Putamen (tissue), 1 donor: ENCODE results near the gene GRM7.

ENCODE experiments used
- DNase-seq: peaks from one replicate; pipeline ENCODE4 v3.0.0-alpha.2; 2016; ENCODE audit warnings: low spot score

GRM7 gene

GRCh38 chr3:7146529-7146928 is 285.6 kb downstream of the GRM7 start:
- no peak for DNase-seq

DNA sequence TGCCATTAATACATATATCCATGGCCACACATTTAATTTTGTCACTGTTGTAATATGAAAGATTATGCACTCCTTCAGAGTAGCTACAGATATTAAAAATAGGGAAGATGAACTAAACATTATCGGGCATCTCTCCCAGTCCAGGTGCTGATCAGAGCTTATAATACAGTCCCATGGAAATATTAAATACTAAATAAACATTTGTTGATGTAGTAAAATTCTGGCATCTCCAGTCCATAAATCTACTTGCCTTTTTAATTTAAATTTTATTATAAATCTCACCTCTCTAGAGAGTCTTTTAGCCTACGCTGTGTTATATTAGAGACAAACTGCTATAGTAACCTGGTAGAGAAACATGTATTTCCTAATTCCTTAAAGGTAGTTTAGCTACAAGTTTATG is 297.6 kb downstream of the GRM7 start:
- no peak for DNase-seq

GRCh38 chr3:7160689-7161088 is 299.8 kb downstream of the GRM7 start:
- no peak for DNase-seq

GRCh38 chr3:7166460-7166859 is 305.5 kb downstream of the GRM7 start:
- no peak for DNase-seq

DNA sequence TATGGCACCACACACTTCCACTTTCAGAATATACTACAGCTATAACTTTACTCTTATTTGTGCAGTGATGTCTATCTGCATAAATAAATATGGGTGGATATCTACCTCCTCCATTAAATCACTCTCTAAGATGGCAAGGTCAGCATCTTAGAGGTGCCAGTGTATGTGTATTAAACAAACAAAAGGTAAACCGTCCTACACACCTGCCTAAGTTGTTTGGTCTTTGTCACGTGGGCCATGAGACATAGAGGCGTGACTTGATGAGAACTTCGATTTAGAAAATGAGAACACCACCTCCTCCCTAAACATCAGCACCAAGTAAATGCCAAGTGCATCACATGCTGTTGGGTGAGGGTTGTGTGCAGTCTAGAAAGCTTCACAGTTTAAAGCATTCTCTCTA is 310.6 kb downstream of the GRM7 start:
- DNase-seq: no peak

- DNase-seq: no peak
These were observed 312.1 kb downstream of the GRM7 start for GRCh38 chr3:7172996-7173395.

DNA sequence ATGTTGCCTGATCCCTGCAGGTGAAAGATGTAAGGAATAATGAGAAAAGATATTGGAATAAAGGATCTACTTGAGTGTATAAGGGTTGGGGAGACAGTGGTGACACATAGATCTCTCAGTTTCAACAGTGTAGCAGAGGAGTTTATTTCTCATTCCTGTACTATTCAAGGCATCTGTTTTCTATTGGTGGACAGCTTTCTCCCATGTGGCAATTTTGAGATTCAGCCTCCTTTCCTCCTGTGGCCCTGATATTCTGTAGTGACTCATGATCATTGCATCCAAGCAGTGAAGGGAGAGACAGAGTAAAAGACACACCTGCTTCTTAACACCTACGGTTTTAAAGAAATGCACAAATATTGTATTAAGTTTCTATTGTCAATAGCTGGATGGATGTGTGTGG is 327.6 kb downstream of the GRM7 start:
- no peak for DNase-seq

DNA sequence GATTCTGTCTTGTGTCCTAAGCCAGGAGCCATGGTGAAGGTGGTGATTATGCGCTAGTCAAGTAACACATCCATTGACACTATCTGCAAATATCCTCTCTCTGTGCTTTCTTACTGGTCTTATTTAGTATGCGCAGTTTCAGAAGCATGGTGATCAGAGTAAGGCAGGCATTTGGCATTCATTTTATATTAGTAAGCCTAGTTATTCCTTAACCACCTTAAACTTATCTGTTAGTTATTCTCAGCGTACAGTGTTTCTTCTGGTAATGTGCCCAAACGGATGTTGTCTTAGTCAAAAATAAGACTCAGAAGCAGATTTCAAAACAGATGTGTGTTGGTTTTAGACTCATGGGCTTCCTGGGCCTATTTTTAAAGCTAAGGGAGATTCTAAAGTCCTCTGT is 329.2 kb downstream of the GRM7 start:
- DNase-seq: no peak

- no peak for DNase-seq
These were observed 332.4 kb downstream of the GRM7 start for GRCh38 chr3:7193269-7193668.

- DNase-seq: no peak
These were observed 333.3 kb downstream of the GRM7 start for GRCh38 chr3:7194071-7194835.

DNA sequence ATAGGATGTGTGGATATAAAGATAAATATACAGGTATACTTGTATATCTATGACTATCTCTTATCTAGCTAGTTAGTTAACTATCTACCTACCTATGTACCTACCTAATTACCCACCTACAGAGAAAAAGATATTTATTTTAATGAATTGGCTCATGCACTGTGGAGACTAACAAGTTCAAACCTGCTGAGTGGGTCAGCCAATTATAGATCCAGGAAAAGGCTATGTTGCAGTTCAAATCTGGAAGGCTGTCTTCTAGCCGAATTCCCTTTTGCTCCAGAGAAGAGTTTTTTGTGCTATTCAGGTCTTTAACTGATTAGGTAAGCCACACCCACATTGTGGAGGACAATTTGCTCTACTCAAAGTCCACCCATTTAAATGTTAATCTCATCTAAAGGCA is 335.0 kb downstream of the GRM7 start:
- no peak for DNase-seq

DNA sequence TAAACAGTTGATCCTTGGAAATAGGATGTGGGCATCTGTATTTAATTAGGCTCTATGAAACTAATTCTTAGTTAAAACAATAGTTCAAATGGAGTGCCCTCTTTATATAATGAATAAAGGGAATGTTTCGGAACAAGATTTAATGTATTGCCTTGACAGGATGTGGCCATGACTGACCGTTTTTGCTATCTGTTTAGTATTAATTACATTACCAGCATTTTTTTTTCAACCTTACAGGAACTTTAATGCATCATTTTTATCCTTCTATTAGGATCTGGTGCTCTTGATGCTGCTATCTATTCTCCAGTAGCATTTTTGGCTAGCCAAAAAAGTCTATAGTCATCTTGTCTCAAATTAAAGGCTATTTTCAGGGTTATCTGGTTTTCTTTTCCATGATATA is 340.9 kb downstream of the GRM7 start:
- no peak for DNase-seq

DNA sequence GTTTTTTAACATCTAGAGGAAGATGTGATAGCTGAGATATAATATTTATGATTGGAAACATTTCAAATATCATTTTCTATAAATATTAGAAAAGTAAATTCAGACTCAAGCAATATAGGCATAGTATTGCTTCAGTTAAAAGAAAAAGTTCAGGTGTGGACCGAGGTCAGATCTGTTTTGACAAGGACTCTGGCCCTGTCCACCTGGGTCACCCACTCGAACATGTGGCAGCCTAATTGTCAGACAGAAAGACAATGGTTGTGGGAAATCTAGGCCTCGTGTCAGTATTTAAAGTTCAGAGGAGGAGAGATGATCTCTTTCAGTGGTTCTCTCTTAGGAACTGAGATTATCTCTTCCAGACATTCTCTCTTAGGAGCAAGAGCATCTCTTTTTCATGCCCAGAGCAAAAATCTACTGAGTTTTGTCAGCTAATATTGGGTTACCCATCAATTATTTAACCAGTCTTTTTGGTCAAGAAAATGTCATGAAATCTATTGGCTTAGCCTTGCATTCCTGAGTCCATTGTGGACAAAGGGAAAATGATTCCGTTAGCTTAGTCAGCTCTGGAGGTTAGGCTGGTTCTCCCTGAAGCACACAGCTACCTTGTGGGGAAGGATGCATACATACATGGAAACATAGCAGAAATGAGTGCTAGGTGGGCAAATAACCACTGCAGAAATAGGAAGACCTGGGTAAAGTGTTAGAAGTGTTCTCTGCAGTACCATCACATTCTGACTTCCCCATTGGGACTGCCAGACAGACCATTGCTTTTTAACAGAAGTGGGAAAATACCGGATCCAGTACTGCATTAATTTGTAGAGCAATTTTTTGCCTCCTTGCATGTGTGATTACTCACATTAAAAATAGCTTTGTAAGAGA is 343.3 kb downstream of the GRM7 start:
- DNase-seq: no peak

- DNase-seq: no peak
These were observed 343.9 kb downstream of the GRM7 start for GRCh38 chr3:7204848-7205156.

- no peak for DNase-seq
These were observed 344.6 kb downstream of the GRM7 start for GRCh38 chr3:7205535-7205934.

DNA sequence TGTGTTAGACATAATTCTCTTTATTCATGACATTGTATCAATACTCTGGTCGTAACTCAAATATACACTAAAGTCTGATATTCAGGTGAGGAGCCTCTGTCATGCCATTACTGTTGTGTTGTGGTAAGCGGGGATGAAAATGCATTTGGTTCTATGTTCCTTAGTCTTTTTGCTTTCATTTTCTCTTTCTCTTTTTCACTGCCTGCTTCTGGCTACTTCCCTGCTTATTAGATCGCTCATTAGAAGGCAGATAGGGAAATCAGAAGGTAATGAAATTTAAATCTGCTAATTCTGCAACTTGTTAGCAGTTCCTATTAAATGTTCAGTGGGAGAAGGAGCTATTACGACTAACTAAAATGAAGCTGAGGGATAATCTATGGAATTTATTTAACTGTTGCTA is 345.0 kb downstream of the GRM7 start:
- no peak for DNase-seq

GRCh38 chr3:7207125-7207524 is 346.2 kb downstream of the GRM7 start:
- no peak for DNase-seq

DNA sequence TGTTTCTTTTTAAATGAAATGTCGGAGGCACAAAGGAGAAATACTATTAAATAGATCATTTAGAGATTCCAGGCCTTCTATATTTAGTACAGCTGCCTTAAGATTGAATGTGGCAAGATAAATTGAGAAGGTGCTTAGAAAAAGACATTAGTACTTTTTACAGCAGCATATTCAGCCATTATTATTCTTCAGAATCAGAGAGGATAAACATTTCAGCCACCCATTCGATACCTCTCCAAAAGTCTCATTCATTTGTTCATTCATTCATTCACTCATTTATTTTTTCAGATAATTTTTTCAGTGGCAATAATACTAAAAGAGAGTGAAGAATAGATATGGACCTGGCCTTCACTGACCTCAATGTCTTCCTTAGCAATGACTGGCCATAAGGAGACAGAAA is 347.0 kb downstream of the GRM7 start:
- no peak for DNase-seq

- DNase-seq: no peak
These were observed 348.2 kb downstream of the GRM7 start for GRCh38 chr3:7209098-7209497.

- DNase-seq: no peak
These were observed 350.8 kb downstream of the GRM7 start for GRCh38 chr3:7211740-7212139.

GRCh38 chr3:7215706-7216105 is 354.8 kb downstream of the GRM7 start:
- no peak for DNase-seq

GRCh38 chr3:7226393-7226792 is 365.5 kb downstream of the GRM7 start:
- DNase-seq: no peak

DNA sequence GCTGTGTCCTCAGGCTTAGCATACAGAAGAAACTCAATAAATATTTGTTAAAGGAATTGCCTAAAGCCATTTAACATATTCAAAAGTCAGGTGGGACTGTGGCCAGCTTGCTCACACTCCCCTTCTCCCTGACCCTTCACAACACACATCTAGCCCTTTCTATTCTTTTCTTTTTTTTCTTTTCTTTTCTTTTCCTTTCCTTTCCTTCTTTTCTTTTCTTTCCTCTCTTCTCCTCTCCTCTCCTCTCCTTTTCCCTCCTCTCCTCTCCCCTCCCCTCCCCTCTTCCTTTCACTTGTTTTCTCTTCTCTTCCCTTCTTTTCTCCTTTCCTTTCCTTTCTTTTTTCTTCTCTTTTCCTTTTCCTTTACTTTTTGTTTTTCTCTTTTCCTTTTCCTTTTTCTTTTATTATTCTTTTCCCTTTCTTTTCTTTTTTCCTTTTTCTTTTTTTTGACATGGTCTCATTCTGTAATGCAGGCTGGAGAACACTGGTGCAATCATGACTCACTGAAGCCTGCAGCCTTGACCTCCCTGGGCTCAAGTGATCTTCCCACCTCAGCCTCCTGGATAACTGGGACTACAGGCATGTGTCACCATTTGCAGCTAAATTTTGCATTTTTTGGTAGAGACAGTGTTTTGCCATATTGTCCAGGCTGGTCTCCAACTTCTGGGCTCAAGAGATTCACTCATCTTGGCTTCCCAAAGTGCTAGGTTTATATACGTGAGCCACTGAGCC is 377.8 kb downstream of the GRM7 start:
- DNase-seq: no peak
